ENCODE data around the gene MUS81. TPM values are rescaled to one million over a fixed set of nuclear protein-coding genes. Genes with fewer than 3 reads are reported as not detected.
A peak's percentile ranks its signal among the peaks of the same experiment; 100 is the strongest.

MUS81 gene
- total and polyA plus RNA-seq, 9 of the 15 experiments (the other 6 are each of a cell fraction or from before 2014, with no cell fraction given), result 13.4 to 118 (median 53.7) TPM

GRCh38 chr11:65867284-65868071 is 7.2 kb downstream of the MUS81 start (continued):
- 0 out of 2 replicates have a peak, but pooled peaks have one; percentile 23 for TF ChIP-seq LCOR (CRISPR knock-in tag; IDR thresholded peaks at IDR 0.05)
- peak; percentile 57 for TF ChIP-seq EP300 (IDR thresholded peaks at IDR 0.05; ENCODE audit: low read length)
- peak; percentile 48; the same call in 1 of the 2 replicates for TF ChIP-seq CEBPG (CRISPR knock-in tag; IDR thresholded peaks at IDR 0.05)
- no peak for TF ChIP-seq CEBPG (tag; conservative IDR thresholded peaks at IDR 0.05 in 1 of 2, IDR thresholded peaks at IDR 0.05 in 1 of 2)
- no peak for TF ChIP-seq MAFF (IDR thresholded peaks at IDR 0.05; ENCODE audit: low read length)
- TF ChIP-seq POLR3G (IDR thresholded peaks at IDR 0.05; ENCODE audit: extremely low read depth, insufficient read length, insufficient replicate concordance), result no peak
- no peak for TF ChIP-seq CSDE1 (IDR thresholded peaks at IDR 0.05)
- TF ChIP-seq MYNN (IDR thresholded peaks at IDR 0.05), result no peak
- no peak for TF ChIP-seq MYNN (CRISPR knock-in tag; IDR thresholded peaks at IDR 0.05)
- TF ChIP-seq E2F6 (IDR thresholded peaks at IDR 0.05; ENCODE audit: borderline replicate concordance in 1 of 2, extremely low read depth in 1 of 2, insufficient read depth in 1 of 2, insufficient read length in 1 of 2, low read depth in 1 of 2, low read length in 1 of 2, poor library complexity in 1 of 2, severe bottlenecking in 1 of 2), result no peak
